Measurements from ENCODE around the gene PPM1M.

The PPM1M gene, protein sequence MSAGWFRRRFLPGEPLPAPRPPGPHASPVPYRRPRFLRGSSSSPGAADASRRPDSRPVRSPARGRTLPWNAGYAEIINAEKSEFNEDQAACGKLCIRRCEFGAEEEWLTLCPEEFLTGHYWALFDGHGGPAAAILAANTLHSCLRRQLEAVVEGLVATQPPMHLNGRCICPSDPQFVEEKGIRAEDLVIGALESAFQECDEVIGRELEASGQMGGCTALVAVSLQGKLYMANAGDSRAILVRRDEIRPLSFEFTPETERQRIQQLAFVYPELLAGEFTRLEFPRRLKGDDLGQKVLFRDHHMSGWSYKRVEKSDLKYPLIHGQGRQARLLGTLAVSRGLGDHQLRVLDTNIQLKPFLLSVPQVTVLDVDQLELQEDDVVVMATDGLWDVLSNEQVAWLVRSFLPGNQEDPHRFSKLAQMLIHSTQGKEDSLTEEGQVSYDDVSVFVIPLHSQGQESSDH

GRCh38 chr3:52245322-52246263 is at the start of gene PPM1M:
TSS of gene PPM1M (plus strand) at chr3:52245759. CDS start at chr3:52245825, 66 bp downstream.
- no peak for TF ChIP-seq CTCF (IDR thresholded peaks at IDR 0.05; ENCODE audit: low read depth, low read length, missing control alignments)
- no peak for DNase-seq (ENCODE audit: low read depth)
- H3K4me3 ChIP-seq (ENCODE audit: low read depth, low read length), result peak within 1 kb of the TSS; percentile 50
- in situ Hi-C loops (cut with HindIII; ENCODE audit: low sequenced_read_pairs), result no loop called here

DNA sequence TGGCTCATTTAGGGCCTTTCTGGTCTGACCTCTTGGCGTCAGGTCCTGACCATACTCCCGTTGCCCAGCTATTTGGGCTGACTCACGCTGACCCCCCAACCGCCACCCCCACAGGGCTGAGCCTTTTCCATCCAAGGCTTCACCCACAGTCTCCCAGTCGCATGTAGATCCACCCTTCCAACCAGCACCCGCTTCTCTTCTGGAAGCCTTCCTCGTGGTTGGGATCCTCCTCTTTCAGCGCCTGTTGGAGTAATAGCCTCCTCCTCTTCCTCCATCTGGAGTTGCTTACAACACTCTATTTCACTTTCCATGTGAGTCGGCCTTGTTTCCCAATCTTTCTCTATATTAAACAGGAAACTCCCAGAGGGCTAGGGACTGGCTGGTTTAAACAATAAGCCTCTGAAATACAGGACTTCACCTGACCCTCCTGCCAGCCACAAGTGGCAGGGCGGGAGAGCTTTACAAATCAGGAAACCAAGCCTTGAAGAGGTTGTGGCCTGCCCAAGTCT is 49.7 kb upstream of the PPM1M start:
- in situ Hi-C loops (cut with HindIII; ENCODE audit: low sequenced_read_pairs), result no loop called here
- no peak overlapping the region for H3K4me3 ChIP-seq (ENCODE audit: low read depth, low read length)
- no peak for DNase-seq (ENCODE audit: low read depth)
- no peak for TF ChIP-seq CTCF (IDR thresholded peaks at IDR 0.05; ENCODE audit: low read depth, low read length, missing control alignments)

DNA sequence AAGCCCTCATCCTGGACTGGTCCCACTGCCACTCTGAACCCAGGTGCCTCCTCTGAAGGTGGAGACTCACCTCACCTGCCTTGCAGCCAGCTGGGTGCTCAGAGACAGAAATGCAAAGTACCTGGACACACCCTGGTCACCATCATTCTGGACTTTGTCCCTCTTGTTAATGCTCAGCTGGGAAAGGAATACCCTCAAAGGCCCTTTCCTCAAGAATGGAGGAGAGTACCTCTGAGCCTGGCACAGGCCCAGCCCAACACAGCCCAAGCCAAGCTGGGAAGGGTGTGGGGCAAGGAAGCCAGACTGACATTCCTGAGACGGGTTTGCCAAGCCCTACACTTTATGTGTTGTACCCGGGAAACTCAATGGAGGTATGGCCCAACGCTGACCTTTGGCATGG is 48.6 kb upstream of the PPM1M start:
- no peak overlapping the region for H3K4me3 ChIP-seq (ENCODE audit: low read depth, low read length)
- DNase-seq (ENCODE audit: low read depth), result no peak
- no peak for TF ChIP-seq CTCF (IDR thresholded peaks at IDR 0.05; ENCODE audit: low read depth, low read length, missing control alignments)
- in situ Hi-C loops (cut with HindIII; ENCODE audit: low sequenced_read_pairs), result no loop called here

DNA sequence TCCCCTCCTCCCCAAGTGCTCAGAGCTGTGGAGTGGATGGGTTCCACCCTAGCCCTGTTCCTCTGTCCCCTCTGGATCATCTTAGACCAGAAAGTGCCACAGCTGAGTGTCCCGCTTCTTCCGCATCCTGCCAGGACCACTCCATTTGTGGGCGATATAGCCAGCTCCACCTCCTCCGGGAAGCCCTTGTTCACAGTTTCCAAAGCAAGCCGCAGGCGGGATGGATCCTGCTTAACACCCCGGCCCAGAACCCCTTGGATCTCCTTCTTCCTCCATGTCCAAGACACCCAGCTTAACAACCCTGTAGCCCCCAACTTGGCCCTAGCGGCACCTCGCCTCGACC is 48.1 kb upstream of the PPM1M start:
- DNase-seq (ENCODE audit: low read depth), result no peak
- in situ Hi-C loops (cut with HindIII; ENCODE audit: low sequenced_read_pairs), result no loop called here
- TF ChIP-seq CTCF (IDR thresholded peaks at IDR 0.05; ENCODE audit: low read depth, low read length, missing control alignments), result no peak
- peak overlapping the region; percentile 94 for H3K4me3 ChIP-seq (ENCODE audit: low read depth, low read length)

DNA sequence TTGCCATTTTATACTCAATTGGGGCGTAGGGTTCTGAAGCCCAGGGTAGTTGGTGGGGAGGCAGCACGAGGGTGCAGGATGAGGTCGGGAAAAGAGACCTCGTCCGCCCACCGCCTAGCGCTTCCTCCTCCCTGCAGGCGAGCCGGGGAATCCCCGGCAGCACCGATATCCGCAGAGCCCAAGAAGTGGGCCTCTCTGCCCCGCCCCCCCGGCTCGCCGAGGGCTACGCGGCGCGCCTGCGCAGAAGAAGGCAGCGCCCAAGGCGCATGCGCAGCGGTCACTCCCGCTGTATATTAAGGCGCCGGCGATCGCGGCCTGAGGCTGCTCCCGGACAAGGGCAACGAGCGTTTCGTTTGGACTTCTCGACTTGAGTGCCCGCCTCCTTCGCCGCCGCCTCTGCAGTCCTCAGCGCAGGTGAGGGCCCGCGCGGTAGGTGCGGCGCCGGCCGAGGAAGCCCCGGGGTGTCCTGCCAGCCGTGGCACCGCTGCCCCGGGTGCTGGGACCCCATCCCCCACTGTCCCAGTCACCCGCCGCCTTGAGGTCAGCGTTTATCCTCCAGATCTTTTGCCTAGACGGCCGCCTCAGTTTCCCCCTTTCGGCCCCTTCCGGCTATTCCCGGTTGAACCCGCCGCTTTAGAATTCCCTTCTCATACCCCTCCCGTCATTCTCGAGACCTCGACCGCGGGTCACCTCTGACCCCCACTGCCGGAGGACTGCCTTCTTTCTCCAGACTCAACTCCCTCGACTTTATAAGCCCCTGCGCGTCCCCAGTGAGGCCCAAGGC is 47.5 kb upstream of the PPM1M start, which contains the start of gene ALAS1:
TSS of gene ALAS1 (plus strand) at position 319 of the 784 bp plus-strand sequence. CDS start 1,082 bp downstream, outside the sequence.
- no peak for TF ChIP-seq CTCF (IDR thresholded peaks at IDR 0.05; ENCODE audit: low read depth, low read length, missing control alignments)
- in situ Hi-C loops (cut with HindIII; ENCODE audit: low sequenced_read_pairs), result no loop called here
- peak; percentile 62 for DNase-seq (ENCODE audit: low read depth)
- H3K4me3 ChIP-seq (ENCODE audit: low read depth, low read length), result peak within 1 kb of the TSS; percentile 94
